HG03064 (cell line): Measurements from ENCODE around the gene GATA6.

ENCODE experiments used
- ATAC-seq: cut with Tn5 transposase; IDR thresholded peaks from one replicate; pipeline ENCODE4 v1.9.1; 2021; ENCODE audit warnings: low read depth; ENCODE audit not compliant: unreplicated experiment

Gene GATA6

DNA sequence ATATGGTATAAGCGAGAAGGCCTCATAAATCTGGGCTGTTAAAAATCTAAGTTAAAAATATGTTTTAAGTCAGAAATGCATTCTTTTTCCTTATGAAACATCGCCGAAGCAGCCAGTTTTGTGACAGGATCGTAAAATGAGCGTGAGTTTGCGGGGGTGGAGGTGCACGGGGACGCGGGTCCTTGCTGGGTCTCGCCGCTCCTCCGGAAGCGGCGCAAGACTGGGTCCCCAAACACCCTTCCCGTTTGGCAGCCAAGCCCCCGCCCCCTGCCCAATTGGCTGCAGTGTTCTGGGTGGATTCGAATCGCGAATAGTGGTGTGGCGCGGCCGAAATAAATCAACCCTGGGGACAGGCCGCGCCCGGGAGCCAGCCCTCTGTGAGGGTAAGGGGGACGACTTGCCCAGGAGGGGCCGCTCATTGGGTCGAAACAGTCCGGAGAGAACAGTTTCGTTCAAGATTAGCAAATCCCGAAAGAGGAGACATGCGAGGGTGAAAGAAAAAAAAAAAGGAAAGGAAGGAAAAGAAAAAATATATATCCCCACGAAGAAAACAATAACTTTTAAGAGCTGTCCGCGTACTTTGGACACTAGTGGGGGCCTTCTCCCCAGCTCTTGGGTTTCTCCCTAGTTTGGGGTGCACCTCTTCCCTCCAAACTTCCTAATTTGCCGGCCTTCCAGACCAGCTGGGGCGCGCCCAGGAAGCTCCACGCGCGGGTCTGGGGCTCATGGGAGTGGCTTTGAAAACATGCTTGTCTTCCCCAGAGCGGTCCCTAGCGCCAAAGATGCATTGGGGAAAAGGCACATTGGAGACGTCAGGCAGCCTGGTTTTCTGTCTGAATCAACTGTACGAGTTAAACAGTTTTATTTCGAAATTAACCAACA, 3.1 kb upstream of the GATA6 start:
- no peak for ATAC-seq

DNA sequence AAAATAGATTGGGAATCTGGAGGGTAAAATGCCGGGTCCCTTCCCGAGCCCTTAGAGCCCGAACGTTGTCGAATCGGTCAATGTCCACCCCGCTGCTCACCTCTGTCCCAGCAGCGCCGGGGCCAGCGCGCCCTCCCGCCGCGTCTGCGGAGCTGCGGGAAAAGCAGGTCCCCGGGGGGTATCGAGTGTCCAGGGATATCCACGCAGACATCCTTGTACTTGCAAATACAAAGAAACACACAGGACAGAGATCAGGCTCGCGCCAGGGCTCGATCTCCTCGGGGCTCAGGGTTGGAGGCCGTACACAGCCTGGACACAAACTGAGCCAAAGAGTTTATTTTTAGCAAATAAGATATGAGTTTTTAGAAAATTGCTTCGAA, 2.3 kb upstream of the GATA6 start:
- ATAC-seq = no peak

DNA sequence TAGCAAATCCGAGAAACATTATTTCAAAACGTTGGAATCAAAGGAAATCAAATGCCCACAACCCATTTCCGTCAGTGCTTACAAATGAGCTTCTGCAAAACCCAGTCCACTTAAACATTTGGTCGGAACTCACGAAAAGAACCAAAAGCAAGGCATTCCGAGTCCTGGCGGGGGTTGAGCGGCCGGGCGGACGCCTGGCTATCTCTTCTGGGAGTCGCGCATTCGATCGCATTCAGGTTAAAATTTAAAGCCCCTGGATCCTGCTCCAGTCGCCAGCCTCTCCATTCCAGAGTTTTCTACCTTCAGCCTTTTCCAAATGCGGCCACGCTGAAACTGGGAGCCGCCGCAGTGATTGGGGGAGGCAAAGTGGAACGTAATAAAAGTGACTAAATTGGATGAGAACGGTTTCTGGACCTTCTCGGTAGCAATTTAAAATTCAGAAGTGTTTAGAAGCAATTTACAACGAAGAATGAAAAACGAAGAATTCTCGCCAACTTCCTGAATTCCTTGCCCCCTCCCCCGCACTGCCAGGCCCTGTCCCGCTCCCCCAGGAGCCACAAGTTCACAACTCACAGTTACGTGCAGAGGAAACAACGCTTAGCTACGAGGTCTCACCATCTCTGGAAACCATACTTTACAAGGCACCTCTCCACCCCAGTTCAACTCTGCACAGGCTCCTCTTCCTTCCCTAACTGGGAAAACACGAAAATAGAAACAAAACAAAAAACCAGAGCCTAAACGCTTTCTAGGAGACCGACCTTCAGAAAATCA, 1.7 kb upstream of the GATA6 start:
- ATAC-seq = no peak

DNA sequence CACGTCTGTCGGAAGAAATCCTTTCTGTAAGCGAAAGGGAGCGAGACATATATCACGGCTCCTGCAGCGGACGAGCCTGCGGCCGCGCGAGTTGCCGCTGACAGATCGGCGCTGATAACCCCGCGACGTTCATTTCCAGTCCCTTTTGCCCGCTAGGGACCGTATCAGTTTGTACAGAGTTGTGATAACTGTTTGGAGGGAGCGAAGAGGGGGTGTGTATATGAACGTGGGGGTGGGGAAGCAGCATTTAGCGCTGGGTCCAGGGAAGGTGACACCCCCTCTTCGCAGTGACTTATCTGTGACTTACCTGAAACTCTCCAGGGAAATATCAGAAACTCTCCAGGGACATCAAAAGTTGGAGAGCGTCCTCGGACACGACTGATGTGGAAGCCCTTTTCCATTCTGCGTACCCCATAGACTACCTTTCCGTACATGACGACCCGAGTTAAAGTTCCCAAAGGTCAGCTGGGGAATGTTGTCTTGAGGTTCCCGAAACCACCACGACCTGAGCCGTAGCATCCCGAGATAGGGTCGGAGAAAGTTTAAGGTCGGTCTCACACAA, 948 bp upstream of the GATA6 start:
- no peak for ATAC-seq

DNA sequence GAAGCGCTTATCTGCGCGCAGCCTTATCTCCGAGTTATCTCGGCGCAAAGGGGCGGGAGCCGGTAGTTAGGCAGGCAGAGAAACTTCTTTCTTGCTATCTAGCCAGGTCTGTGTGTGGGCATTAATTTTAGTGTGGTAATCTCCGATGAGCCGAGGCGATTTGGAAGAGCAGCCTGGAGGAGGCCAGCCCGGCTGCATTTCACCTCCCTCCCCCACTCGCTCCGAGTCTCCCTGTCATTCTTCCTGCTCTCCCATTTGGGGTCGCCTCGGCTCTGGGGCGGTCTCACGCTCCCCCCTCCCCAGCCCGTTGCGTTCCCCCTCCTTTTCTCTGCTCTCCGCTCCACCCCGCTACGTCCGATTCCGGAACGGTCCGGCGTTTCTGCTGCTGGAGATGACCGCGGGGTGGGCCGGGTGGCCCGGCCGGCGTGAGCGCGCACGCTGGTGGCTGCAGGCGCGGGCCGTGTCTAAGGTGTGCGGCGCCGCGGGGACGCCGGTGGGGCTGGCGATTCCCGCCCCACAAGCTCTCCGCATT, 566 bp downstream of the GATA6 start:
- ATAC-seq = no peak

DNA sequence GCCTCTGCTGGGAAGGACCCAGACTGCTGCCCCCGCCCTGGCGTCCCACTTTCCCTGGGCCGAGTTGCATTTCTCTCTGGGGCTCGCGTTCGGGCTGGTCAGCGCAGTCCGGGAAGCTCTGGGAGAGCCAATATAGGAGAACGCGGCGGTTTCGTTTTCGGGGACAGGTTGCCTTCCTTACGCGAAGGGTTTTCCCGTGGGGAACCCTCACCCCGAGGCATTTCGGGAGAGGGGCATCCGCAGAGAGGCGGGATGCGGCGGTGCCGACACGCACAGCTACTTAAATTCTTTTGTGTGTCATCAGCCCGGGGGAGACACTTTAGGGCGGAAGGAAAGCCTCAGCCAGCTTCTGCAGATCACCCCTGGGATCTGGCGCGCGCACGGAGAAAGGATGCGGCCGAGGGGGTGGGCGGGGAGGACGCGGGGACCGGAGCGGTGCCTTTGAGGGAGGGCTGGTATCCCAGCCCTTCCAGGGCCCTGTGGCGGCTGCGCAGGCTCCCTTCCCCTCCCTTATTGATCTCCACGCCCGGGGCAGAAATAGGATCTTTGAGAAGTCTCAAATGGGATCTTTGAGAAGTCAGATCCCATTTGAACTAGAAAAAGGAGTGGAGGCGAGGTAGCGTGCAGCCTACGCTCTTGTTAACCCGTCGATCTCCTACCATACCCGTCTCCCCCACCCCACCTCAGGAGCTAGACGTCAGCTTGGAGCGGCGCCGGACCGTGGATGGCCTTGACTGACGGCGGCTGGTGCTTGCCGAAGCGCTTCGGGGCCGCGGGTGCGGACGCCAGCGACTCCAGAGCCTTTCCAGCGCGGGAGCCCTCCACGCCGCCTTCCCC, 1.2 kb downstream of the GATA6 start:
- ATAC-seq = no peak

DNA sequence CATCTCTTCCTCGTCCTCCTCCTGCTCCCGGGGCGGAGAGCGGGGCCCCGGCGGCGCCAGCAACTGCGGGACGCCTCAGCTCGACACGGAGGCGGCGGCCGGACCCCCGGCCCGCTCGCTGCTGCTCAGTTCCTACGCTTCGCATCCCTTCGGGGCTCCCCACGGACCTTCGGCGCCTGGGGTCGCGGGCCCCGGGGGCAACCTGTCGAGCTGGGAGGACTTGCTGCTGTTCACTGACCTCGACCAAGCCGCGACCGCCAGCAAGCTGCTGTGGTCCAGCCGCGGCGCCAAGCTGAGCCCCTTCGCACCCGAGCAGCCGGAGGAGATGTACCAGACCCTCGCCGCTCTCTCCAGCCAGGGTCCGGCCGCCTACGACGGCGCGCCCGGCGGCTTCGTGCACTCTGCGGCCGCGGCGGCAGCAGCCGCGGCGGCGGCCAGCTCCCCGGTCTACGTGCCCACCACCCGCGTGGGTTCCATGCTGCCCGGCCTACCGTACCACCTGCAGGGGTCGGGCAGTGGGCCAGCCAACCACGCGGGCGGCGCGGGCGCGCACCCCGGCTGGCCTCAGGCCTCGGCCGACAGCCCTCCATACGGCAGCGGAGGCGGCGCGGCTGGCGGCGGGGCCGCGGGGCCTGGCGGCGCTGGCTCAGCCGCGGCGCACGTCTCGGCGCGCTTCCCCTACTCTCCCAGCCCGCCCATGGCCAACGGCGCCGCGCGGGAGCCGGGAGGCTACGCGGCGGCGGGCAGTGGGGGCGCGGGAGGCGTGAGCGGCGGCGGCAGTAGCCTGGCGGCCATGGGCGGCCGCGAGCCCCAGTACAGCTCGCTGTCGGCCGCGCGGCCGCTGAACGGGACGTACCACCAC, 2.1 kb downstream of the GATA6 start:
- ATAC-seq = no peak

DNA sequence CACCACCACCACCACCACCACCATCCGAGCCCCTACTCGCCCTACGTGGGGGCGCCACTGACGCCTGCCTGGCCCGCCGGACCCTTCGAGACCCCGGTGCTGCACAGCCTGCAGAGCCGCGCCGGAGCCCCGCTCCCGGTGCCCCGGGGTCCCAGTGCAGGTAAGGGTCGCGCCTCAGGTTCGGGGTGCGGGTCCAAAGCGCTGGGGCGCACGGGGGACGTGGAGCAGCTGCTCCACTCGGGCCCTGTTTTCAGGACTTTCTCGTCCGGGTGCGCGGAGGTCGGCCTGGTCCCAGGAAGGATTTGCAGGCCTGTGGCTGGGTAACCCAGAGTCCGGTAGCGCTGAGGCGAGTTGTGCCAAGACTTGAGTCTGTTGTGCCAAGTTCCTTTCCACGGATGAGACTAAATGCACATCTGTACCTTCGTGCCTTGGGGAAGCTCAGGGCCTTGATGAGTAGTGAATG, 2.8 kb downstream of the GATA6 start:
- ATAC-seq = no peak

DNA sequence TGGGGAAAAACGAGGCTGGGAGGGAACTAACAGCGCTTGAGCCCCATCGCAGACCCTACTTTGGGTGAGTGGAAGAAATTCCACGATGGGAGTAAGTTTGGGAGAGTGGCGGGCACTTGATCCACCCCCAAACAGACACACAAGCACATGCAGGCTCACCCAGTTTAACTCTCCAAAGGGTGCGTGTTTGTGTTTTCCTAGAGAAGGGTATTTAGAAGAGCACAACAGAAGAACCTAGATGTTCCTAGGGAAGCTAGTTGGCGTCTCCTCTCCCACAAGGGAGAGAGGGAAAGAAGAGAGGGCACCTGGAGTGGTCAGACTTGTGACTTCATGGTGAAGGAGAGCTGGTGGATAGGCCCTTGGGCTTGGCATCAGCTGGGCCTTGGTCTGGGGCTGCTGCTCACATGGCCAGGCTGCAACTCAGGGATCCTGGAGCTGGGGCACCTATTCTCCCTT, 3.2 kb downstream of the GATA6 start:
- no peak for ATAC-seq

DNA sequence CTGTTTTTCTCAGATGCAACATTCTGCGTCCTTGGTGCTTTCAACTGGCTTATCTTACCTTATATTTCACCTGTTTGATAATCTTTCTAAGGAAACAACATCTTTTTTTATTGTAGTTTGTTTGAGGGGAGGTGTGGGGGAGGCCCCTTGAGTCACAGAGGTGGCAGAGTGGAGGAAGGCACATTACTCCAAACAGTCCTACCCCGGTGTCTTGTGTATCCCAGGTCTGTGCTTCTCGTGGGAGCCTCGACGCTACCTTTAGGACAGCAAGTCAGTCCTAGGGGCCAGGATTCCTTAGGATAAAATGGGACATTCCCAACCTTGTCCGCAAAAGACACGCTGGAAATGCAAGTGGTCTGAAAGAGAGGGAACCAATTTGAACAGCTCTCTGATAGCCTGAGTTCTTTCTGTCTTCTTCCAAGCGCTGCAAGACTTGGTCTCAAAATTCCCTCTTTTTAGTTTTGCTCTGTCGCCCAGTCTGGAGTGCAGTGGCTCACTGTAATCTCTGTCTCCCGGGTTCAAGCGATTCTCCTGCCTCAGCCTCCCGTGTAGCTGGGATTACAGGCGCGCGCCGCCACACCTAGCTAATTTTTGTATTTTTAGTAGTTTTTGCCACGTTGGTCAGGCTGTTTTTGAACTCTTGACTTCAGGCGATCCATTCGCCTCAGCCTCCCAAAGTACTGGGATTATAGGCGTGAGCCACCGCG, 4.0 kb downstream of the GATA6 start:
- no peak for ATAC-seq

DNA sequence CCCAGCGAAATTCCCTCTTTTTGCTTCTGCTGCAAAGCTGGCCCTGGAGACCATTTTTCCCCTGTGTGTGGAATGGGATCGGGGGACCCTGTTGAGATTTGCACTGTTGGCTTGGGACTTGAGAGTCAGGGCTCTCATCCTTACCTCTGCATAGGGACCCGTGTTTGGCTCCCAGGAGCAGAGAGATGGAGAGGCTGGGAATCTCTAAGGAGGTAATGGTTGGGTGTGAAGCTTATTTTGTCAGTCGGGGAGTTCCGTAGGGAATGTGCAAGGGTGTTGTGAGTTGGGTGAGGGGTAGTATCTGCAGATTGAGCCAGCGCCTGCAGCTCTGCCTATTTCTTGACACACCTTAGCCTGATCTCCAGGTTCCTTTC, 4.5 kb downstream of the GATA6 start:
- no peak for ATAC-seq

DNA sequence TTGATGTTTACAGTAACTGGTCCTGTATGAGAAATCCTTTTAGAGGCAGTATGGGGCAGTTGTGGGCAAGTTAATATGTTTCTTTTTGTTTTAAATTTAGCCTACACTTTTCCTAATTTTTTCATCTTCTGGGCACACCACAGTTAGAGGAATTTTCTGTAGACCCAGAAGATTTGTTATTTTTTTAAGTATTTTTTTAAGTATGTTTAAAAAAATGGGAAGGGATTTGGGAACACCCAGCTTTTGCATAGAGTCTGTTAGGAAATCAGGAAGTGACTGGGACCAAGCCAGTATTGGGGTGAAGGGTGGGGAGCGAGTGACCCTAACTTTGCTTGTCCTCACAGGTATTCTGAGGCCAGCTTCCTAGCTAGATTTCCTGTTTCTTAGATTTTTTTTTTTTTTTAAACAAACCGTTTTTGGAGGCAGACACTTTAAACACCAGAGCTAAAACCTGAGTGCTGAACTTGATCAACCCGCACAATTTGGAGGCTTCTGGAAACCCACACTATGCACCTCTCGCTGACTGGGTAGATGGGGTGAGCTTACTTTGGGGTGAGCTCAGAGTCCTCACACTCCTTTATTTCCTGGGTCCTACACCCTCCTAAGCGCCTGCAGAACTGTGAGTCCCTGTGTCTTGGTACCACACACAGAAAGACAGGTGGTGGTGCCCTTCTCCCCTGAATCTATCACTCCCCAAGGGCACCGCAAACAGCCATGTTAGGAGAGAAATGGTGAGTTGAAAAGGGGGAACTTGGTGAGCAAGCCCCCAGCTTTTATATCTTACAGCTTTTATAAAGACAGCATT, 5.2 kb downstream of the GATA6 start:
- no peak for ATAC-seq

DNA sequence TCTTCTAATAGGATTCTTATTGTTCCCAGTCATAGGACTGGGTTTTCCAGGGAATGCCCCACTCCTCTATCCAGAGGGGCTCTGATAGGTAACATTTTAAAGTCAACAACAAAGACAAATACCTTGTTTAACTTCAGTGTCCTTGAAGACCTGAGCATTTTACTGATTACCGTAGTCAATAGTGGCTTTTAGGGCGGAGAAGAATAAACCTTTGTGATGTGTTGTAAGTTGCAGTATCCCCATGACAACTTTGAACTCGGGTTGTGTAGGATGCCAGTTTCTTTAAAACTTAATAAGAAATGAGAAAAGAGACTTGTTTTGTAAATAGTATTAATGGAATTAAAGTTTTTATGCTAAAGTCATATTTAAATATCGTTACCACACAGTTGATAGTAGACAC, 6.0 kb downstream of the GATA6 start:
- ATAC-seq = no peak

DNA sequence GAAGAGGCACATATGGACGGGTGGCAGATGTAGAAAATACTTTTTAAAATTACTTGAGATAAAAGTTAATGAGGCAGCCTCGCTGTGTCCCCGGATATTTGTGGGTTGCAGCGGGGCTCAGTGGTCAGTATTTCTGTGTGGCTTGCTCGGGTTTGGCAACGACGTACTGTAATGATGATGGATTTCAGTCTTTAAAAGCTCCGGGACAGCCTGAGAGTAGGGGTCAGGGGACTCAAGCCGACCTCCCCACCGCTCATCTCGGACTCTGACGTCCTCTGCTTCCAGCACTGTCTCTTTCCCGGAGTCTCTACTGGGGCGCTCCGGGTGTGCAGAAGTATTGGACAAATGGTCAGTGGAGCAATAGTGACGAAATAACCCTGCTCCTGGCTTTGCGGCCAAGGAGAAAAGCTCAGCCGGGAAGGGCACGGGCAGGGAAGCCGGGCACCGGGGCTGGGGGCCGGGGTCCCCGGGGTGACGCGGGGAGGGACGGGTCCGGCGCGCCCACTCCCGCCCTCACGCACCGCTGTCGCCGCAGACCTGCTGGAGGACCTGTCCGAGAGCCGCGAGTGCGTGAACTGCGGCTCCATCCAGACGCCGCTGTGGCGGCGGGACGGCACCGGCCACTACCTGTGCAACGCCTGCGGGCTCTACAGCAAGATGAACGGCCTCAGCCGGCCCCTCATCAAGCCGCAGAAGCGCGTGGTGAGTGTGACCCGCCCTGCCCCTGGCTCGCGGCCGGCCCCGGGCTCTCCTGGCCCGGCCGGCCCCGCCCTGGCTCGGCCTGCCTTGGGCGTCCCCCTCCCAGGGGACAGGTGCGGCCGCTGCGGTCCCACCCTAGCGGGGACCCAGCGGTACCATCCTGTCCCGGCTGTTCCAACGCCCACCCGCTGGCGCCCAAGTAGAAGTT, 7.3 kb downstream of the GATA6 start:
- no peak for ATAC-seq

DNA sequence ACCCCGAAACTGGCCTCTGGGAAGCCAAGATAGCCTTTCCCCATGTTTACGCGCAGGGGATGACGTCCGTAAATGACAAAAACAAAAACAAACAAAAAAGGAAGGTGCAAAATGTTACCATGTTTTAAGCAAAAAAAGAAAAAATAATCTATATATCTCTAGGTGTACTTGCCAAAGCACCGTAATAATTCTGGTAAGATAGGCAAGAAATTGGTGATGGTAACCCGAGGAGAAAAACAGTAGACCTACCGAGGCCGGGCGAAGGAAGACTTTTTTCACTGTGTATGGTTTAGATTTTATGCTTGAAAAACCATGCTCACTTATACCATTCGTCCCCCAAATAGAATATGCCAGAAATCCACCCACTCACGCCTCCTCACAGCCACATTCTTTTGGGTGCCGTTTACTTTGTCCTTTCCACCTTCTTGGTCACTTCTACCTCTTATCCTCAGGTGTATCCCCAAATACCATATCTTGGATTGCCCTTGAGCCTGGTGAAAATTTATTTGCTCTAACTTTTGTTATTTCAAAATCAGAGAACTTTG, 8.0 kb downstream of the GATA6 start:
- no peak for ATAC-seq

DNA sequence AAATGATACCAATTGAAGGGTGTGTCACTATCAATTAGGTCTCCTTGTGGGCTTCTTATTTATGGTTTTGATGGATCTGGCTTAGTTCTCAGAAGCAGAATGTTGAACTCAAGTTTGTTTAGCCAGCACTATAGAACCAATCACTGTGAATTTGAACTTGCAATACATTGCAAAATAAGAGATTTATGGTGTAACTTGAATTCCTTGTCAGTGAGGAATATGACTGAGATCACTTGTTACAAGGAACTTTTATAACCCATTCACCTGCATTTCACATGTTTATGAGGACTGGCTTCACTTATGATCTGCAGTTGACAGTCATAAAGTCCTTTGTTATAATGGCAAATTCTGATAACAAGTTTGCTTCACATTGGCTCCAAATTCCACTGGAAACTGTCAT, 9.8 kb downstream of the GATA6 start:
- ATAC-seq = no peak

DNA sequence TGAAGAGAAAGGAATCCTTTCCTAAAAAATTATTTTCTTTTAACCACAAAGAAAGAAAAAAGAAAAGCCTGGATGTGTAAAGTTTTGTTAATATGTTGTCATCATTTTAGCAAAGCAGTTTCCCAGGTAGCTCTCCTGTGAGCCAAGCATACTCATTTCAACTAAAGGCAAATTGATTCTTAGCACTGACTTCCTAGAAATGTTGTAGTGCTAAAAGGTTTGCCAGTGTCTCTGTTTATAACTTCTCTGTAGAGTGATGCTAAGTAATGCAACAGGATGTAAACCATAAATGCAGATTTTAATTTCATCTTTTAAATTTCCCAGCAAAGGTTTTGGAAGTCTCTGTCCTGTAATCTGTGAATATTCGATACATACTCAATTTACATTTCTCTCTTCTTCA, 10.2 kb downstream of the GATA6 start:
- no peak for ATAC-seq
